ENCODE data around the gene C3orf52.

DNA sequence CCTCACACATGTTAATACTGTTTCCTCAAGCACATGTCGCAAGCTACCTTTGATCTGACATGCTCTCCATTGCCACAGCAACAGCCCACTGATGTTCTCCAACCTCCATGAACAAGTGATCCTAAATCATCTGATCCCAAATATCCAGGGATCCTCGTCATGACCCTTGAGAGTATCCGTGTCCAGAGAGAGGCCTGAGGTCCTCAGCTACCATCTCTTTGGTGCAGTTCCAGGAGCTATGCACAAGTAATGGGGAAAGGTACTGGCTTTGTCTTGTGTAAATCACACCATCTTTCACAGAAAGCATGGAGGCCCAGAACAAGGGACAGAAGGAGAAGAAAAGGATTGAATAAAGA, 44.4 kb downstream of the C3orf52 start:
- TF ChIP-seq POLR2A (IDR thresholded peaks at IDR 0.05) (no peak), POLR2AphosphoS5 (IDR thresholded peaks at IDR 0.05) (no peak)
- TF ChIP-seq, protein P1, sequence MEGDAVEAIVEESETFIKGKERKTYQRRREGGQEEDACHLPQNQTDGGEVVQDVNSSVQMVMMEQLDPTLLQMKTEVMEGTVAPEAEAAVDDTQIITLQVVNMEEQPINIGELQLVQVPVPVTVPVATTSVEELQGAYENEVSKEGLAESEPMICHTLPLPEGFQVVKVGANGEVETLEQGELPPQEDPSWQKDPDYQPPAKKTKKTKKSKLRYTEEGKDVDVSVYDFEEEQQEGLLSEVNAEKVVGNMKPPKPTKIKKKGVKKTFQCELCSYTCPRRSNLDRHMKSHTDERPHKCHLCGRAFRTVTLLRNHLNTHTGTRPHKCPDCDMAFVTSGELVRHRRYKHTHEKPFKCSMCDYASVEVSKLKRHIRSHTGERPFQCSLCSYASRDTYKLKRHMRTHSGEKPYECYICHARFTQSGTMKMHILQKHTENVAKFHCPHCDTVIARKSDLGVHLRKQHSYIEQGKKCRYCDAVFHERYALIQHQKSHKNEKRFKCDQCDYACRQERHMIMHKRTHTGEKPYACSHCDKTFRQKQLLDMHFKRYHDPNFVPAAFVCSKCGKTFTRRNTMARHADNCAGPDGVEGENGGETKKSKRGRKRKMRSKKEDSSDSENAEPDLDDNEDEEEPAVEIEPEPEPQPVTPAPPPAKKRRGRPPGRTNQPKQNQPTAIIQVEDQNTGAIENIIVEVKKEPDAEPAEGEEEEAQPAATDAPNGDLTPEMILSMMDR (IDR thresholded peaks at IDR 0.05) = no peak
